GM19324 (cell line): Measurements from ENCODE around the gene KLRG1.

Experiments used
- ATAC-seq: cut with Tn5 transposase; IDR thresholded peaks from one replicate; pipeline ENCODE4 v1.9.1; 2021; ENCODE audit warnings: mild to moderate bottlenecking, moderate library complexity; ENCODE audit not compliant: unreplicated experiment, low FRiP score

Gene KLRG1

GRCh38 chr12:9037431-9037830, 48.1 kb downstream of the KLRG1 start:
- ATAC-seq = no peak

- no peak for ATAC-seq
Measured at GRCh38 chr12:9039397-9039977, 50.1 kb downstream of the KLRG1 start.

- no peak for ATAC-seq
Measured at GRCh38 chr12:9040484-9041186, 51.3 kb downstream of the KLRG1 start.

- ATAC-seq = no peak
Measured at GRCh38 chr12:9041321-9041720, 52.0 kb downstream of the KLRG1 start.

GRCh38 chr12:9043766-9044165, 54.4 kb downstream of the KLRG1 start:
- no peak for ATAC-seq

- ATAC-seq = no peak
Measured at GRCh38 chr12:9047105-9047504, 57.8 kb downstream of the KLRG1 start.

GRCh38 chr12:9048930-9049329, 59.6 kb downstream of the KLRG1 start:
- ATAC-seq = no peak

GRCh38 chr12:9049520-9050133, 60.3 kb downstream of the KLRG1 start:
- ATAC-seq = no peak

- no peak for ATAC-seq
Measured at GRCh38 chr12:9050521-9051157, 61.3 kb downstream of the KLRG1 start.

- no peak for ATAC-seq
Measured at GRCh38 chr12:9051158-9051550, 61.8 kb downstream of the KLRG1 start.

GRCh38 chr12:9052610-9053009, 63.3 kb downstream of the KLRG1 start:
- no peak for ATAC-seq
